A549 (cell line): ENCODE results near the gene ERMARD. TPM values are rescaled to one million over a fixed set of nuclear protein-coding genes. Genes with fewer than 3 reads are reported as not detected.

ENCODE experiments used
- ATAC-seq, 2 experiments: fragments of 200-7000 bp in 1 of 2; fragments of >200 bp in 1 of 2; cut with Nextera tagmentation in 1 of 2; cut with Tn5 transposase in 1 of 2; 3 replicates each; pipeline versions ENCODE4 v1.8.0 to v1.9.1; 2018 to 2020; ENCODE audit warnings: mild to moderate bottlenecking in 1 of 2, moderate library complexity in 1 of 2
- CTCF ChIA-PET: fragments of 300-600 bp; sonication (Branson Sonifier 250); formaldehyde crosslinking; extraction: SDS; loops from one replicate; lab custom pipeline; 2021; ENCODE audit warnings: antibody characterized with exemption, inconsistent platforms; lab: Yijun Ruan, JAX
- POLR2A ChIA-PET: fragments of 350-600 bp; formaldehyde crosslinking; extraction: SDS; loops from one replicate; lab custom pipeline; 2021; ENCODE audit warnings: antibody characterized with exemption, inconsistent platforms; lab: Yijun Ruan, JAX
- DNase-seq, 2 experiments: peaks; one replicate each; pipeline versions ENCODE4 v3.0.0 to v3.0.0-alpha.2; 2011 to 2016; ENCODE audit warnings: low read depth in 1 of 2, low spot score in 1 of 2
- FAIRE-seq: peaks from 2 replicates; lab custom pipeline; 2011; peaks lifted over from hg19 to GRCh38; lab: Jason Lieb, UNC
- H3K27ac ChIP-seq, 2 experiments: fragments of >200 bp; sonication (Bioruptor Twin); formaldehyde crosslinking; 3 replicates each; pipeline ENCODE4 v1.5.1; 2016 to 2017
- H3K4me1 ChIP-seq: fragments of >200 bp; sonication (Bioruptor Twin); formaldehyde crosslinking; 3 replicates; pipeline ENCODE4 v1.6.1; 2016
- H3K4me2 ChIP-seq: fragments of >200 bp; sonication (Bioruptor Twin); formaldehyde crosslinking; 3 replicates; pipeline ENCODE4 v1.6.1; 2016
- H3K4me3 ChIP-seq: fragments of >200 bp; sonication (Bioruptor Twin); formaldehyde crosslinking; 3 replicates; pipeline ENCODE4 v1.5.1; 2016
- H3K9me3 ChIP-seq: fragments of >200 bp; sonication (Bioruptor Twin); formaldehyde crosslinking; 3 replicates; pipeline ENCODE4 v1.6.1; 2016
- BHLHE40 ChIP-seq: IDR thresholded peaks from 2 replicates; pipeline ENCODE4 v1.6.1; 2012; ENCODE audit warnings: low read depth, low read length, inconsistent platforms
- E2F6 ChIP-seq: IDR thresholded peaks from 2 replicates; pipeline ENCODE4 v1.6.1; 2012; ENCODE audit warnings: low read depth, borderline replicate concordance
- ELK1 ChIP-seq: fragments of 150-350 bp; IDR thresholded peaks from 2 replicates; pipeline ENCODE4 v1.6.1; 2014; ENCODE audit warnings: low read depth, mild to moderate bottlenecking, low read length
- ESRRA ChIP-seq: fragments of 150-350 bp; IDR thresholded peaks from 2 replicates; pipeline ENCODE4 v1.6.1; 2014; ENCODE audit warnings: mild to moderate bottlenecking, low read length, borderline replicate concordance
- HMGXB4 ChIP-seq: fragments of 250-450 bp; sonication (Bioruptor Pico); IDR thresholded peaks from 2 replicates; pipeline ENCODE4 v1.5.0; 2021; ENCODE audit warnings: mild to moderate bottlenecking, moderate library complexity, borderline replicate concordance
- HOXA7 ChIP-seq: fragments of 250-450 bp; sonication (Bioruptor Pico); IDR thresholded peaks from 2 replicates; pipeline ENCODE4 v1.5.0; 2020; ENCODE audit warnings: mild to moderate bottlenecking, moderate library complexity
- HOXB5 ChIP-seq: fragments of 250-450 bp; sonication (Bioruptor Pico); IDR thresholded peaks from 2 replicates; pipeline ENCODE4 v1.5.0; 2020; ENCODE audit warnings: mild to moderate bottlenecking, moderate library complexity
- NFE2L2 ChIP-seq: fragments of 150-350 bp; conservative IDR thresholded peaks from 2 replicates; pipeline ENCODE4 v1.6.1; 2014; ENCODE audit warnings: low read length
- NPAS2 ChIP-seq: fragments of 250-450 bp; sonication (Bioruptor Pico); IDR thresholded peaks from 2 replicates; pipeline ENCODE4 v1.8.0; 2022; ENCODE audit warnings: mild to moderate bottlenecking, moderate library complexity, borderline replicate concordance
- PBX3 ChIP-seq: IDR thresholded peaks from 2 replicates; pipeline ENCODE4 v1.6.1; 2012
- POLR2AphosphoS2 ChIP-seq: conservative IDR thresholded peaks from 2 replicates; pipeline ENCODE4 v1.6.1; 2012; ENCODE audit warnings: low read length, improper control_type of control experiment, inconsistent platforms
- RAD21 ChIP-seq, 2 experiments: fragments of >200 bp in 1 of 2; sonication (Bioruptor Twin) in 1 of 2; formaldehyde crosslinking in 1 of 2; IDR thresholded peaks in 1 of 2; conservative IDR thresholded peaks in 1 of 2; 2 replicates in 1 of 2; 3 replicates in 1 of 2; pipeline ENCODE4 v1.6.1; 2012 to 2018; ENCODE audit warnings: inconsistent platforms in 1 of 2
- RARB ChIP-seq: fragments of 250-450 bp; sonication (Bioruptor Pico); IDR thresholded peaks from 2 replicates; pipeline ENCODE4 v1.8.0; 2021; ENCODE audit warnings: mild to moderate bottlenecking, moderate library complexity
- REST ChIP-seq: fragments of 200-600 bp; sonication (generic); IDR thresholded peaks from 2 replicates; pipeline ENCODE4 v1.6.1; 2016; ENCODE audit warnings: antibody characterized with exemption, mild to moderate bottlenecking, moderate library complexity
- RFX5 ChIP-seq: fragments of 450-650 bp; IDR thresholded peaks from 2 replicates; pipeline ENCODE4 v1.7.1; 2014; ENCODE audit warnings: antibody characterized with exemption, mild to moderate bottlenecking, moderate library complexity
- SREBF2 ChIP-seq: fragments of 450-650 bp; IDR thresholded peaks from 2 replicates; pipeline ENCODE4 v1.6.1; 2014; ENCODE audit warnings: mild to moderate bottlenecking, moderate library complexity
- ZFP36 ChIP-seq: fragments of 450-650 bp; IDR thresholded peaks from 2 replicates; pipeline ENCODE4 v1.6.1; 2014; ENCODE audit warnings: borderline replicate concordance; ENCODE audit not compliant: partially characterized antibody
- ZNF302 ChIP-seq: fragments of 250-450 bp; sonication (Bioruptor Pico); IDR thresholded peaks from 2 replicates; pipeline ENCODE4 v1.9.0; 2021; ENCODE audit warnings: inconsistent platforms, mild to moderate bottlenecking, moderate library complexity
- WGBS: methylation state at CpG from one replicate; pipeline ENCODE4 v1.1.6; 2017; ENCODE audit errors: missing lambda C conversion rate; 5-methylcytosine and 5-hydroxymethylcytosine counted together
- polyA plus RNA-seq, 4 experiments: library from polyadenylated mRNA; depleted of rRNA in 3 of 4; stranded (reverse); fragments of >200 nt; fragmentation: RNase III in 1 of 4; extraction: RNeasy Plus Mini Kit Qiagen cat#74134 plus additional on column Dnase treatment in 1 of 4; gene quantifications; 2 replicates in 3 of 4; 3 replicates in 1 of 4; pipeline ENCODE4 v1.2.3, GENCODE V29; 2011 to 2017

Gene ERMARD
- polyA plus RNA-seq, 2 of the 4 experiments (the other 2 are of a cell fraction): 8.5 to 22.5 TPM

DNA sequence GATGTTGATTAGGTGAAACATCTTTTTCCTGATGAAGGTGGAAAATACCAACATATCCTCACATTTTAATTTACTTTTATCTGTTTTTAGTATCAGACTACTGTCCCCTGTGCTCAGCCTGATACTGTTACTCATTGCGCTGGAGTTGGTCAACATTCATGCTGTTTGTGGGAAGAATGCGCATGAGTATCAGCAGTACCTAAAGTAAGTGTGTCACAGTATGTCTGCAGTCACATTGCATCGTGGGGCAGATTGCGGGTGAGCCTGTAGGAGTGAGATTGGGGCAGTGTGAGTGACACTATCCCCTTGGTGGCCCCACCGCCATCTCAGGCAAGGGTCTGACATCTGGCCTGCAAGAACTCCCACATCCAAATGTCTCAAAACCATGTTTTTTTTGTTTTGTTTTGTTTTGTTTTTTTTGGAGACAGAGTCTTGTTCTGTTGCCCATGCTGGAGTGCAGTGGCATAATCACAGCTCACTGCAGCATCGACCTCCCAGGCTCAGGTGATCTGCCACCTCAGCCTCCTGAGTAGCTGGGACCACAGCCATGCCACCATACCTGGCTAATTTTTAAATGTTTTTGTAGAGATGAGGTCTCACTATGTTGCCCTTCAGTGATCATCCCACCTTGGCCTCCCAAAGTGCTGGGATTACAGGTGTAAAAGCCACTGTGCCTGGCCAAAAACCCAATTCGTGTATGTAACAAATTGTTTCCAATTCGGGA is 27.8 kb downstream of the ERMARD start:
- POLR2A ChIA-PET: no interaction called here
- DNase-seq: no peak
- Histone ChIP-seq H3K4me2 (no peak overlapping the region), H3K27ac (no peak overlapping the region), H3K4me1 (no peaks in the 10 kb centered on the region), H3K9me3 (no peaks in the 10 kb centered on the region), H3K4me3 (no peak overlapping the region)
- CTCF ChIA-PET: interaction anchor here (1.6 kb wide), 1 partner anchor 11 kb away, joined by 9 read pairs; no protein-coding TSS in a partner anchor
- 83% methylated on average over 8 of the region's 8 CpGs for WGBS
- no peak for FAIRE-seq
- TF ChIP-seq PBX3 (no peak), ESRRA (no peak), BHLHE40 (no peak), RARB (CRISPR knock-in tag) (no peak), REST (no peak), RFX5 (no peak), NFE2L2 (no peak), ELK1 (no peak), NPAS2 (no peak), HOXB5 (CRISPR knock-in tag) (no peak), E2F6 (no peak), RAD21 (conservative IDR thresholded peaks at IDR 0.05 in 1 of 2, IDR thresholded peaks at IDR 0.05 in 1 of 2) (no peak)
- no peak for ATAC-seq

GRCh38 chr6:169779896-169780295 is 28.5 kb downstream of the ERMARD start:
- no peak for TF ChIP-seq ZNF302 (CRISPR knock-in tag)
- H3K4me1 ChIP-seq: no peaks in the 10 kb centered on the region
- ChIA-PET POLR2A (no interaction called here), CTCF (interaction anchor here (1.6 kb wide), 1 partner anchor 11 kb away, joined by 9 read pairs; no protein-coding TSS in a partner anchor)
- 42% methylated on average over 4 of the region's 5 CpGs for WGBS
- H3K4me2 ChIP-seq: no peak overlapping the region
- H3K27ac ChIP-seq: no peak overlapping the region
- no peak for ATAC-seq
- no peak for FAIRE-seq
- no peak overlapping the region for H3K4me3 ChIP-seq
- no peaks in the 10 kb centered on the region for H3K9me3 ChIP-seq
- DNase-seq: no peak

DNA sequence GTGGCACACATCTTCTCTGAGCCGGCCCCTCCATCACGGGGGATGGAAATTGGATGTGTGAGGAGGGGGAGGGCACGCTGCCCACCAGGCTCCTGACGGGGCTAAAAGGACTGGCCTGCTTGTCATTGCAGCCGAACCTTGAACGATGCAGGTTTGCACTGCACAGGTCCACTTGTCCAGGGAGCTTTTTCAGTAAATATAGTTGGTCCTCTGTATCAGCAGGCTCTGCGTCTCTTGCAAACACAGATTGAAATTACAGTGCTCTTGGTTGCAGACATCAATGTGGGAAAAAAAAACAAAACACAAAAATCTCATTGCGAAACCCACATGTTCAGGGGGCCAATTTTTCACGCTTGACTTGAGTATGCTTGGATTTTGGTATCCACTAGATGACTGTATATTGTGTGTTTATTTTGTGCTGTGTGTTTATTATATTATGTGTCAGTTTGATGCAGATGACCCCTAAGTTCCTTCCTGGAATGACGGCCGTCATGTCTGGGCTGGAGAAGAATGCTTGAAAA is 29.2 kb downstream of the ERMARD start:
- H3K4me1 ChIP-seq: no peaks in the 10 kb centered on the region
- DNase-seq (no peak), FAIRE-seq (no peak), ATAC-seq (no peak)
- no peak overlapping the region for H3K4me2 ChIP-seq
- POLR2A ChIA-PET: no interaction called here
- CTCF ChIA-PET: interaction anchor here (1.6 kb wide), 1 partner anchor 10 kb away, joined by 9 read pairs; no protein-coding TSS in a partner anchor
- no peak overlapping the region for H3K4me3 ChIP-seq
- no peak overlapping the region for H3K27ac ChIP-seq
- WGBS: 83% methylated on average over 11 of the region's 11 CpGs
- H3K9me3 ChIP-seq: no peaks in the 10 kb centered on the region
- TF ChIP-seq SREBF2: no peak
- no peak for TF ChIP-seq POLR2AphosphoS2
- TF ChIP-seq ZFP36: no peak
- TF ChIP-seq HMGXB4 (CRISPR knock-in tag): no peak
- no peak for TF ChIP-seq REST
- no peak for TF ChIP-seq HOXA7 (CRISPR knock-in tag)
